Measurements from ENCODE around the gene CCL25. TPM values are rescaled to one million over a fixed set of nuclear protein-coding genes. Genes with fewer than 3 reads are reported as not detected.

CCL25 gene
- total and polyA plus RNA-seq, 2 of the 13 experiments (the other 11 are each of a cell fraction or from before 2014, with no cell fraction given) = not detected

DNA sequence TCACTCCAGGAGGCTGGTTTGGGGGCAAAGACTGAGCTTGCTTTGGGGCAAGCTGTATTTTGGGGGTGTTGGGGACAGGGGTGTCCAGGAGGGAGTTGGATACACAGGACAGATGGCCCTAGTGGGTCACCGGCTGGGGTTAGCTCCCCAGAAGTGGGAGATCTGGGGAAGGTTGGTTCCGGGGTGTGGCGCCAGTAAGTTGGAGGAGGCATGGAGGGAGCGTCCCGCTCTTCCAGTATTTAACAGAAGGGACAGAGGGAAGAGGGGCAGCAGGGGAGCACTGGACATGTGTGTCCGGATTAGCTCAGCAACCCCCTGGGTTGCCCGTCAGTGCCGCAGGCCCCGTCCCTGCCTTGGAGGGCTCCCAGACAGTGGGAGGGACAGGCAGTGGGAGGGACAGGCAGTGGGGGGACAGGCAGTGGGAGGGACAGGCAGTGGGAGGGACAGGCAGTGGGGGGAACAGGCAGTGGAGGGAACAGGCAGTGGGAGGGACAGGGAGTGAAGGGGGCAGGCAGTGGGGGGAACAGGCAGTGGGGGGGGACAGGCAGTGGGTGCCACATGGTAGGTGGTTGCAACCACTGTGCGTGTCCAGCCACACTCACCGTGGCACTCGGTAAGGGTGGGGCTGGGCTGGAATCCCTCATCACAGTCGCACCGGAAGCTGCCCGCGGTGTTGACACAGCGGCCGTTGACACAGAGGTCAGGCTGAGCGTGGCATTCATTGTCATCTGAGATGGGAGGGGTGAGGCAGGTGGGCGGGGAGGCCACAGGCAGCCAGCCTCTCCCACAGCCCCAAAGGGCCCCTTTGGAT lies 33.2 kb downstream of the CCL25 start (continued):
- TF ChIP-seq, protein P1, sequence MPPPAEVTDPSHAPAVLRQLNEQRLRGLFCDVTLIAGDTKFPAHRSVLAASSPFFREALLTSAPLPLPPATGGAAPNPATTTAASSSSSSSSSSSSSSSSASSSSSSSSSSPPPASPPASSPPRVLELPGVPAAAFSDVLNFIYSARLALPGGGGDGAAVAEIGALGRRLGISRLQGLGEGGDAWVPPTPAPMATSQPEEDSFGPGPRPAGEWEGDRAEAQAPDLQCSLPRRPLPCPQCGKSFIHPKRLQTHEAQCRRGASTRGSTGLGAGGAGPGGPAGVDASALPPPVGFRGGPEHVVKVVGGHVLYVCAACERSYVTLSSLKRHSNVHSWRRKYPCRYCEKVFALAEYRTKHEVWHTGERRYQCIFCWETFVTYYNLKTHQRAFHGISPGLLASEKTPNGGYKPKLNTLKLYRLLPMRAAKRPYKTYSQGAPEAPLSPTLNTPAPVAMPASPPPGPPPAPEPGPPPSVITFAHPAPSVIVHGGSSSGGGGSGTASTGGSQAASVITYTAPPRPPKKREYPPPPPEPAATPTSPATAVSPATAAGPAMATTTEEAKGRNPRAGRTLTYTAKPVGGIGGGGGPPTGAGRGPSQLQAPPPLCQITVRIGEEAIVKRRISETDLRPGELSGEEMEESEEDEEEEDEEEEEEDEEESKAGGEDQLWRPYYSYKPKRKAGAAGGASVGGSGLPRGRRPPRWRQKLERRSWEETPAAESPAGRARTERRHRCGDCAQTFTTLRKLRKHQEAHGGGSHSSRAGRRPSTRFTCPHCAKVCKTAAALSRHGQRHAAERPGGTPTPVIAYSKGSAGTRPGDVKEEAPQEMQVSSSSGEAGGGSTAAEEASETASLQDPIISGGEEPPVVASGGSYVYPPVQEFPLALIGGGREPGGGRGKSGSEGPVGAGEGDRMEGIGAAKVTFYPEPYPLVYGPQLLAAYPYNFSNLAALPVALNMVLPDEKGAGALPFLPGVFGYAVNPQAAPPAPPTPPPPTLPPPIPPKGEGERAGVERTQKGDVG (CRISPR knock-in tag; IDR thresholded peaks at IDR 0.05; ENCODE audit: borderline replicate concordance) = no peak
- no peak for TF ChIP-seq SMAD9 (CRISPR knock-in tag; IDR thresholded peaks at IDR 0.05)
- TF ChIP-seq KAT8 (CRISPR knock-in tag; IDR thresholded peaks at IDR 0.05) = peak; percentile 51; the same call in 1 of the 2 replicates
- TF ChIP-seq CHD2 (IDR thresholded peaks at IDR 0.05; ENCODE audit: low read depth, low read length) = no peak
- no peak for TF ChIP-seq HOXA7 (CRISPR knock-in tag; IDR thresholded peaks at IDR 0.05)
- TF ChIP-seq PHF8 (CRISPR knock-in tag; IDR thresholded peaks at IDR 0.05) = no peak; the same call in 1 of the 2 replicates
- TF ChIP-seq, protein P2, sequence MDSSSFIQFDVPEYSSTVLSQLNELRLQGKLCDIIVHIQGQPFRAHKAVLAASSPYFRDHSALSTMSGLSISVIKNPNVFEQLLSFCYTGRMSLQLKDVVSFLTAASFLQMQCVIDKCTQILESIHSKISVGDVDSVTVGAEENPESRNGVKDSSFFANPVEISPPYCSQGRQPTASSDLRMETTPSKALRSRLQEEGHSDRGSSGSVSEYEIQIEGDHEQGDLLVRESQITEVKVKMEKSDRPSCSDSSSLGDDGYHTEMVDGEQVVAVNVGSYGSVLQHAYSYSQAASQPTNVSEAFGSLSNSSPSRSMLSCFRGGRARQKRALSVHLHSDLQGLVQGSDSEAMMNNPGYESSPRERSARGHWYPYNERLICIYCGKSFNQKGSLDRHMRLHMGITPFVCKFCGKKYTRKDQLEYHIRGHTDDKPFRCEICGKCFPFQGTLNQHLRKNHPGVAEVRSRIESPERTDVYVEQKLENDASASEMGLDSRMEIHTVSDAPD (CRISPR knock-in tag; IDR thresholded peaks at IDR 0.05) = peak; percentile 49; the same call in 1 of the 2 replicates
- TF ChIP-seq SP4 (CRISPR knock-in tag; IDR thresholded peaks at IDR 0.05) = peak; percentile 45; the same call in 1 of the 2 replicates
- TF ChIP-seq, protein P3, sequence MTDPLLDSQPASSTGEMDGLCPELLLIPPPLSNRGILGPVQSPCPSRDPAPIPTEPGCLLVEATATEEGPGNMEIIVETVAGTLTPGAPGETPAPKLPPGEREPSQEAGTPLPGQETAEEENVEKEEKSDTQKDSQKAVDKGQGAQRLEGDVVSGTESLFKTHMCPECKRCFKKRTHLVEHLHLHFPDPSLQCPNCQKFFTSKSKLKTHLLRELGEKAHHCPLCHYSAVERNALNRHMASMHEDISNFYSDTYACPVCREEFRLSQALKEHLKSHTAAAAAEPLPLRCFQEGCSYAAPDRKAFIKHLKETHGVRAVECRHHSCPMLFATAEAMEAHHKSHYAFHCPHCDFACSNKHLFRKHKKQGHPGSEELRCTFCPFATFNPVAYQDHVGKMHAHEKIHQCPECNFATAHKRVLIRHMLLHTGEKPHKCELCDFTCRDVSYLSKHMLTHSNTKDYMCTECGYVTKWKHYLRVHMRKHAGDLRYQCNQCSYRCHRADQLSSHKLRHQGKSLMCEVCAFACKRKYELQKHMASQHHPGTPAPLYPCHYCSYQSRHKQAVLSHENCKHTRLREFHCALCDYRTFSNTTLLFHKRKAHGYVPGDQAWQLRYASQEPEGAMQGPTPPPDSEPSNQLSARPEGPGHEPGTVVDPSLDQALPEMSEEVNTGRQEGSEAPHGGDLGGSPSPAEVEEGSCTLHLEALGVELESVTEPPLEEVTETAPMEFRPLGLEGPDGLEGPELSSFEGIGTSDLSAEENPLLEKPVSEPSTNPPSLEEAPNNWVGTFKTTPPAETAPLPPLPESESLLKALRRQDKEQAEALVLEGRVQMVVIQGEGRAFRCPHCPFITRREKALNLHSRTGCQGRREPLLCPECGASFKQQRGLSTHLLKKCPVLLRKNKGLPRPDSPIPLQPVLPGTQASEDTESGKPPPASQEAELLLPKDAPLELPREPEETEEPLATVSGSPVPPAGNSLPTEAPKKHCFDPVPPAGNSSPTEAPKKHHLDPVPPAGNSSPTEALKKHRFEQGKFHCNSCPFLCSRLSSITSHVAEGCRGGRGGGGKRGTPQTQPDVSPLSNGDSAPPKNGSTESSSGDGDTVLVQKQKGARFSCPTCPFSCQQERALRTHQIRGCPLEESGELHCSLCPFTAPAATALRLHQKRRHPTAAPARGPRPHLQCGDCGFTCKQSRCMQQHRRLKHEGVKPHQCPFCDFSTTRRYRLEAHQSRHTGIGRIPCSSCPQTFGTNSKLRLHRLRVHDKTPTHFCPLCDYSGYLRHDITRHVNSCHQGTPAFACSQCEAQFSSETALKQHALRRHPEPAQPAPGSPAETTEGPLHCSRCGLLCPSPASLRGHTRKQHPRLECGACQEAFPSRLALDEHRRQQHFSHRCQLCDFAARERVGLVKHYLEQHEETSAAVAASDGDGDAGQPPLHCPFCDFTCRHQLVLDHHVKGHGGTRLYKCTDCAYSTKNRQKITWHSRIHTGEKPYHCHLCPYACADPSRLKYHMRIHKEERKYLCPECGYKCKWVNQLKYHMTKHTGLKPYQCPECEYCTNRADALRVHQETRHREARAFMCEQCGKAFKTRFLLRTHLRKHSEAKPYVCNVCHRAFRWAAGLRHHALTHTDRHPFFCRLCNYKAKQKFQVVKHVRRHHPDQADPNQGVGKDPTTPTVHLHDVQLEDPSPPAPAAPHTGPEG (CRISPR knock-in tag; IDR thresholded peaks at IDR 0.05) = no peak
- no peak for TF ChIP-seq ZNF3 (CRISPR knock-in tag; IDR thresholded peaks at IDR 0.05)
- TF ChIP-seq, protein P4, sequence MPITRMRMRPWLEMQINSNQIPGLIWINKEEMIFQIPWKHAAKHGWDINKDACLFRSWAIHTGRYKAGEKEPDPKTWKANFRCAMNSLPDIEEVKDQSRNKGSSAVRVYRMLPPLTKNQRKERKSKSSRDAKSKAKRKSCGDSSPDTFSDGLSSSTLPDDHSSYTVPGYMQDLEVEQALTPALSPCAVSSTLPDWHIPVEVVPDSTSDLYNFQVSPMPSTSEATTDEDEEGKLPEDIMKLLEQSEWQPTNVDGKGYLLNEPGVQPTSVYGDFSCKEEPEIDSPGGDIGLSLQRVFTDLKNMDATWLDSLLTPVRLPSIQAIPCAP (CRISPR knock-in tag; IDR thresholded peaks at IDR 0.05; ENCODE audit: low read depth) = no peak
- no peak for TF ChIP-seq ZNF256 (CRISPR knock-in tag; conservative IDR thresholded peaks at IDR 0.05)
- TF ChIP-seq ZNF251 (CRISPR knock-in tag; IDR thresholded peaks at IDR 0.05) = no peak
- no peak for TF ChIP-seq ZFP90 (CRISPR knock-in tag; IDR thresholded peaks at IDR 0.05; ENCODE audit: borderline replicate concordance)
- TF ChIP-seq ZNF713 (CRISPR knock-in tag; IDR thresholded peaks at IDR 0.05) = no peak
- TF ChIP-seq ZNF136 (CRISPR knock-in tag; IDR thresholded peaks at IDR 0.05; ENCODE audit: low read depth) = no peak
- no peak for TF ChIP-seq MTF1 (CRISPR knock-in tag; IDR thresholded peaks at IDR 0.05)
- TF ChIP-seq MEIS2 (CRISPR knock-in tag; IDR thresholded peaks at IDR 0.05) = peak; percentile 41; the same call in 1 of the 2 replicates
- TF ChIP-seq HMGA1 (CRISPR knock-in tag; conservative IDR thresholded peaks at IDR 0.05) = no peak

All from HepG2 (cell line).